HG03280 (cell line): ENCODE data around the gene BLCAP.
"Not testable (repeated sequence)": the region's sequence is repeated elsewhere in the genome, so short reads cannot be mapped to it uniquely, and the experiment has no call there.

ENCODE experiments used
- ATAC-seq: cut with Tn5 transposase; IDR thresholded peaks from one replicate; pipeline ENCODE4 v1.9.1; 2021; ENCODE audit warnings: mild to moderate bottlenecking, moderate library complexity; ENCODE audit not compliant: unreplicated experiment

Gene BLCAP

GRCh38 chr20:37490663-37491350, 36.9 kb downstream of the BLCAP start:
- ATAC-seq = no peak

- ATAC-seq = not testable (repeated sequence)
Measured at GRCh38 chr20:37486209-37486608, 41.5 kb downstream of the BLCAP start.

DNA sequence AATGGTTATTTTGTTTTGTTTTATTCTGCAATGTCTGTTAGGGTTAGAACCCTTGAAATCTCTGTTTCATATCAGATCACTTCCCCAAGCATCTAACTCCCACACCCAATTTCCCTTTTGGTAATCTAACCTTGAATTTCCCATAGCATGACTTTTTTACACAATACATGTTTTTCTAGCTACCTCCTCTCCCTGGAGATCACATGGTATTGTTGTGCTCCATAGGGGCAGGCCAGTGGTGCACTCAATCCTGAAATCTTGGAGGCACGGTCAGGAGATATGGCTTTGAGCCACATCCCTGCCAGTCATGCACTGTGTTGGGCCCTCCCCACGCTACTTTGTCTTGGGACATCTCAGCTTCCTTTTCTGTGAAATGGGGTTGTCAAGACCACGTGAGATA, 43.3 kb downstream of the BLCAP start:
- ATAC-seq = no peak

DNA sequence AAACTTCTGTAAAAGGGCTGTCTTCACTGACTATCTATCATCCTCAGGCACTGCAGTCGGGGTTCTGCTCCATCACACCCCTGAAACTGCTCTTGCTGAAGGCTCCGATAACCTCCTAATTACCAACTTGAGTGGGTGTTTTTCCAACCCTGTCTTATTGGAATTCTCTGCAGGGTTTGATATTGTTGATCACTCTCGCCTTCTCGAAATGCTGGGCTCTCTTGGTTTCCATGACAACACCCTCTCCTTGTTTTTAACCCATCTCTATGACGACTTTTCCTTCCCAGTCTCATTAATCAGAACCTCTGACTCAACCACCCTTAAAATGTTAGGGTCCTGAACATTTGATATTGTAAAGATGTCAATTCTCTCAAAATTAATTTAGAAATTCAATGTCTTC, 46.1 kb downstream of the BLCAP start:
- no peak for ATAC-seq

DNA sequence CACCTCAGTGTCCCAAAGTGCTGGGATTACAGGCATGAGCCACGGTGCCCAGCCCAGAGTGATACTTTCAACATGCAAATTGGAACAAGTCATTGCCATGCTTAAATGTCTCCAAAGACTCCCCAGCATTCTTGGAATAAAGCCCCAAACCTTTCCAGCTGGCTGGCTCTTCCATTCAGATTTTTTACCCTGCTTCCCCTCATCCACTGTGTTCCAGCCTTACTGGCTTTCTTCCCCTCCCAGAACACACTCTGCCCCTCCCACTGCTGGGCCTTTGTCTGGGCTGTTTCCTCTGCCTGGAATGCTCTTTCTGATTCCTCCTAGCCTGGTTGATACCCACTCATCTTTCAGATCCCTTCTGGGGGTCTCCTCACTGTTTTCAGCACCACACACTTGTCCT, 46.8 kb downstream of the BLCAP start:
- ATAC-seq = no peak

- ATAC-seq = no peak
Measured at GRCh38 chr20:37479925-37480691, 47.6 kb downstream of the BLCAP start.

GRCh38 chr20:37479266-37479665, 48.4 kb downstream of the BLCAP start:
- ATAC-seq = no peak

DNA sequence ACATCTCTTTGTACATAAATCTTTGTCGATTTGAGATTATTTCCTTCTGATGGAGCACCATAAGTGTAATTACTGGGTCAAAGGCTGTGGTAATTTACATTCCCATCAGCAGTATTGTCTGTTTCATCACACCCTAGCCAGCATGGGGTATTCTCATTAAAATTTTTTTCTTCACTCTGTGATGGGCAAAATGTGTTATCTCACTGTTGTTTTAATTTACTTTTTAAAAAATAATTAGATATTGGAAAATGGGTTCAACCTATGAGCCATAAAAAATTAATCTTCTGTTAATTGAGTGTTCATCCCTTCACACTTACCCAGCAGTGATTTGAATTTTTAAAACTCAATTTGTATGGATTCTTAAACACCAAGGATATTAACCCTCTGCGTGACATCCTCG, 50.6 kb downstream of the BLCAP start:
- ATAC-seq = no peak

DNA sequence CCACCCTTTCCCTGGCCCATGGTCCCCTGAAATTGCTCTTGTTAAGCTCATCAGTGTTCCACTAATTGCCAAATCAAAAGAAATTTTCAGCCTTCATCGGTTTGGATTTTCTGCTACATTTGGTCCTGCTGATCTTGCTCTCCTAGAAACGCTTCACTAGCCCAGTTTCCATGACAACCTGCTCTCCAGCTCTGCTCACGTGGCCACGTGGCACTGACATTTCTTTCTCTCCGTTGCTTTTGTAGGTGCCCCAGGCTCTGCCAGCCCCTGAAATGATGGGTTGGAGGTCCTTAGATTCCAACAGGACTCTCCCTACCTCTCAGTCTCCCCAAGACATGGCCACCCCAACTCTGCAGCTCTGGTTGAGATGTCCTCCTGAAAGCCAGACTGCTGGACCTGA, 52.4 kb downstream of the BLCAP start:
- no peak for ATAC-seq

GRCh38 chr20:37474386-37474785, 53.3 kb downstream of the BLCAP start:
- ATAC-seq = no peak

DNA sequence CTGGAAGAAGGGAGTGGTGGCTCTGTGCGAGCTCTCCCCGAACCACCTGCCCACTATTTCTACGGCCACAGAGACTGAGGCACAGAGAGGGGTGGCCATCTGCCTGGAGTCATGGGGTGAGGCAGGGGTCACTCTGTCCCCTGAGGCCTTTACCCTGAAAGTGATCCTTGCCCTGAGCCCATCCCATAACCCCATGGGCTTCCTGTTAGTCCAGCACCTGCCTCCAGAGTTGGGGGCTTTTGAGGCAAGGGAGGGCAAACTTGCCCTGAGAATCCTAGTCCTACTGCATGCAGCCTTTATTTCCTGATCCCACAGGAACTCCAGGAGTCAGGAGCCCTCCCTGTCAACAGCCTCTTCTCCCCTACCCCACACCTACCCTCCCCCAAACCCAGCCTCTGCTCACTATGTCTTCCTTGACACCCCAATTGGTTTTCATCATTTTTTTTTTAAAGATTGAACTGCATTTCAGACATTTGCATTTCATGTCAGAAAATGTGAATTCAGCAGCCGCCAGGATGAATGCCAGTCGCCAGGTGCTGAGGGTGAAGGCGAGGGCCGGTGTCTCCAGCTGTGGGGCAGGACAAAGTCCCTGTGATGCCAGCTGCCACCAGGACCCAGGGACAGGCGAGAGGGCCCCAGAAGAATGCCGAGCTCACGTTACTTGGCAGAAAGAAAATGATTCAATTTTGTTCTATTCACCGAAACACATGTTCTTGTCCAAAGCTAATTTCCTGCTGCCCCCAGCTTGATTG, 54.3 kb downstream of the BLCAP start:
- ATAC-seq = no peak

GRCh38 chr20:37472435-37472834, 55.2 kb downstream of the BLCAP start:
- ATAC-seq = not testable (repeated sequence)

DNA sequence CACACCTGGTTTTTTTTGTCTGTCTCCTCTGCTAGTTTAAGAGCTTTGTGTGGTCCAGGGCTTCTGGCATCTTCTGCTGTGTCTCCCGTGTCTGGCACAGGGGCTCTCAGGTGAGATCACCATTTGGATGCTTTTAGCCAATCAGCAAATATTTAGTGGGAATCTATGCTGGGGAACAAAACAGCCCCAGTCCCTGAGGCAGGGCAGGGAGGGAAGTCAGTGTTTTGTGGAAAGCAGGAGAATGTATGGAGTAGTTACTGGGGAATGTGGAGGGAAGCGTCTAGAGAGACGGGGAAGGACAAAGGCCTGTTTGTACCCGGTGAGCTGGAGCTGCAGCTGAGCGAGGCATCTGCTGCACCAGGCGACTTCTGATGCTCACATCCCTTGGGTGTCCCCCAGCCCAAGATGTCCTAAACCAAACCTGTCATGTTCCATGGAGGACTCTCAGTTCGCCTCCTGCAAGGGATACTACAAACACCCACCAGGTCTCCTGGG, 55.9 kb downstream of the BLCAP start:
- ATAC-seq = no peak

GRCh38 chr20:37470190-37470589, 57.5 kb downstream of the BLCAP start:
- ATAC-seq = not testable (repeated sequence)

- no peak for ATAC-seq
Measured at GRCh38 chr20:37469531-37469930, 58.1 kb downstream of the BLCAP start.

GRCh38 chr20:37468886-37469285, 58.8 kb downstream of the BLCAP start:
- no peak for ATAC-seq
